Natural killer cell (primary cell): ENCODE results near the gene UNC93A. TPM values are rescaled to one million over a fixed set of nuclear protein-coding genes. Genes with fewer than 3 reads are reported as not detected.
"Not testable (repeated sequence)": the region's sequence is repeated elsewhere in the genome, so short reads cannot be mapped to it uniquely, and the experiment has no call there.

Experiments
- ATAC-seq, 3 donors: fragments of 150-1000 bp in 2 of 3; fragments of 200-7000 bp in 1 of 3; cut with Tn5 transposase; 1 replicate in 1 of 3; 2 replicates in 2 of 3; pipeline ENCODE4 v1.10.0; 2021; ENCODE audit warnings: mild to moderate bottlenecking in 2 of 3, moderate library complexity in 2 of 3
- DNase-seq, 2 donors: peaks; one replicate each; pipeline versions ENCODE4 v3.0.0 to v3.0.0-alpha.2; 2013 to 2021; ENCODE audit warnings: mixed read lengths in 1 of 2
- H3K27ac ChIP-seq: one replicate; pipeline ENCODE4 v1.5.1; 2013; ENCODE audit warnings: mild to moderate bottlenecking, low read length
- H3K27me3 ChIP-seq: one replicate; pipeline ENCODE4 v1.6.1; 2013; ENCODE audit warnings: low read length; ENCODE audit not compliant: control insufficient read depth, insufficient read depth
- H3K36me3 ChIP-seq: one replicate; pipeline ENCODE4 v1.6.1; 2013; ENCODE audit warnings: low read length; ENCODE audit not compliant: control insufficient read depth, insufficient read depth
- H3K4me1 ChIP-seq: one replicate; pipeline ENCODE4 v1.6.1; 2013; ENCODE audit warnings: low read length; ENCODE audit not compliant: control insufficient read depth, insufficient read depth
- H3K4me3 ChIP-seq: one replicate; pipeline ENCODE4 v1.5.1; 2013; ENCODE audit warnings: low read length
- H3K9me3 ChIP-seq: one replicate; pipeline ENCODE4 v1.6.1; 2013; ENCODE audit warnings: low read length; ENCODE audit not compliant: control insufficient read depth, insufficient read depth
- H3K27ac Mint-ChIP-seq, 2 donors: one replicate each; pipeline ENCODE4 v1.8.0; 2022; ENCODE audit warnings: mild to moderate bottlenecking in 2 of 2, mixed read lengths in 2 of 2, moderate library complexity in 1 of 2
- H3K27me3 Mint-ChIP-seq, 2 donors: one replicate each; pipeline ENCODE4 v1.8.0; 2022; ENCODE audit warnings: low read depth in 2 of 2, mixed read lengths in 2 of 2
- H3K36me3 Mint-ChIP-seq: one replicate; pipeline ENCODE4 v1.8.0; 2022; ENCODE audit warnings: mixed read lengths
- H3K4me1 Mint-ChIP-seq, 2 donors: one replicate each; pipeline ENCODE4 v1.8.0; 2022; ENCODE audit warnings: mixed read lengths in 2 of 2
- H3K4me3 Mint-ChIP-seq: one replicate; pipeline ENCODE4 v1.8.0; 2022; ENCODE audit warnings: mild to moderate bottlenecking, moderate library complexity, mixed read lengths
- H3K9me3 Mint-ChIP-seq, 2 donors: one replicate each; pipeline ENCODE4 v1.8.0; 2022; ENCODE audit warnings: mixed read lengths in 2 of 2
- CTCF ChIP-seq: fragments of 200-600 bp; IDR thresholded peaks from one replicate; pipeline ENCODE4 v1.8.0; 2022; ENCODE audit warnings: antibody characterized with exemption
- WGBS: methylation state at CpG from one replicate; pipeline ENCODE4 v1.1.7; 2013; ENCODE audit warnings: missing lambda C conversion rate; ENCODE audit not compliant: insufficient coverage; 5-methylcytosine and 5-hydroxymethylcytosine counted together
- intact Hi-C: fragments of 100-400 bp; cut with micrococcal nuclease; formaldehyde crosslinking; loops from one replicate; pipeline ENCODE4 v1.14.2; 2022
- total RNA-seq, 4 donors: library from RNA; stranded (reverse); fragments of 120-200 nt in 1 of 4; gene quantifications; one replicate each; pipeline versions ENCODE4 v1.2.3 to v1.2.4, GENCODE V29; 2013 to 2022

Gene UNC93A
- total RNA-seq, 3 donors from 2014 or later (not counting 1 experiment from before 2014, with no cell fraction given): not detected

DNA sequence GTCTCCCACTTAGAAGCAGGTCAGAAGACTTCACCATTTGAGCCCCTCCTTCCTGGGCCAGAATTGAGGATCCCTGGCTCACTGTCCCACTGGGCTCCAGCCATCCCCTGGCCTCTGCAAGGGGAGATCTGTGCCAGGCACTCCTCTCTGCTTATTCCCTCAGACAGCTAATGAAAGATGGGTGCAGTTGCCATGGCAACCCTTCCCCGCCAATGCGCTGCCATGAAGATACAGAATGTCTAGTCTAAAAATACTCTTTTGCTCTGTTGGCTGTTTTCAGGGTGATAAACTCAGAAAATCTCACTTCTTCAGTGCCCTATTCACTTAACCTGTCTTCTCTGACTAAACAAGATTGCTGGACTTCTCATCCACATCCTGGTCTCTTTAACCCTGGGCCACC is 20.2 kb downstream of the UNC93A start:
- Mint-ChIP-seq H3K9me3 (no peaks in the 10 kb centered on the region), H3K27ac (no peak overlapping the region), H3K36me3 (no peaks in the 10 kb centered on the region), H3K27me3 (peaks cover 0 to 12% of the 10 kb centered on the region in 2 donors), H3K4me3 (no peak overlapping the region), H3K4me1 (no peaks in the 10 kb centered on the region)
- WGBS: 94% methylated on average over 2 of the region's 2 CpGs
- DNase-seq: no peak
- H3K27me3 ChIP-seq: no peaks in the 10 kb centered on the region
- H3K4me3 ChIP-seq: no peak overlapping the region
- no peaks in the 10 kb centered on the region for H3K36me3 ChIP-seq
- no peaks in the 10 kb centered on the region for H3K9me3 ChIP-seq
- no peak for ATAC-seq
- H3K27ac ChIP-seq: no peak overlapping the region
- intact Hi-C loops: no loop called here
- no peak for TF ChIP-seq CTCF
- H3K4me1 ChIP-seq: no peaks in the 10 kb centered on the region

DNA sequence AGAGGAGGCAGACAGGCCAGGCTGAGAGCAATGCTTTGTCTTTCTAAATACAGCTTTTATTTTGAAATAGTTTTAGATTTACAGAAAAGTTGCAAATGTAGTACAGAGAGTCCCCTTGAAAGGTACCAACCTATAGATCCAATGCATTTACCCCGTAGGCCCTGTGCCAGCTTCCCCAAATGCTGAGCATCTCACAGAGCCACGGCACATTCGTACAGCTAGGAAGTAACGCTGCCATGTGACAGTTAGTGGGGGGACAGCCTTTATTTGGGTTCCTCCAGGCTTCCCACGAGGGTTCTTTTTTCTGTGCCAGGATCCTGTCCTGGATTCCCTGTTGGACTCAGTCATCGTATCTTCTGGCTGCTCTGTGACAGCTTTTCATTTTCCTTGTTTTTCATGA is 20.6 kb downstream of the UNC93A start:
- H3K27ac Mint-ChIP-seq, H3K9me3 ChIP-seq, ATAC-seq, H3K27ac ChIP-seq, H3K4me1 ChIP-seq, H3K36me3 Mint-ChIP-seq, H3K9me3 Mint-ChIP-seq, H3K4me3 Mint-ChIP-seq, H3K27me3 ChIP-seq, DNase-seq, H3K4me1 Mint-ChIP-seq, intact Hi-C loops, H3K4me3 ChIP-seq, H3K36me3 ChIP-seq: not testable (repeated sequence)
- H3K27me3 Mint-ChIP-seq: peaks cover 0 to 13% of the 10 kb centered on the region in 2 donors
- 79% methylated on average over 6 of the region's 6 CpGs for WGBS

DNA sequence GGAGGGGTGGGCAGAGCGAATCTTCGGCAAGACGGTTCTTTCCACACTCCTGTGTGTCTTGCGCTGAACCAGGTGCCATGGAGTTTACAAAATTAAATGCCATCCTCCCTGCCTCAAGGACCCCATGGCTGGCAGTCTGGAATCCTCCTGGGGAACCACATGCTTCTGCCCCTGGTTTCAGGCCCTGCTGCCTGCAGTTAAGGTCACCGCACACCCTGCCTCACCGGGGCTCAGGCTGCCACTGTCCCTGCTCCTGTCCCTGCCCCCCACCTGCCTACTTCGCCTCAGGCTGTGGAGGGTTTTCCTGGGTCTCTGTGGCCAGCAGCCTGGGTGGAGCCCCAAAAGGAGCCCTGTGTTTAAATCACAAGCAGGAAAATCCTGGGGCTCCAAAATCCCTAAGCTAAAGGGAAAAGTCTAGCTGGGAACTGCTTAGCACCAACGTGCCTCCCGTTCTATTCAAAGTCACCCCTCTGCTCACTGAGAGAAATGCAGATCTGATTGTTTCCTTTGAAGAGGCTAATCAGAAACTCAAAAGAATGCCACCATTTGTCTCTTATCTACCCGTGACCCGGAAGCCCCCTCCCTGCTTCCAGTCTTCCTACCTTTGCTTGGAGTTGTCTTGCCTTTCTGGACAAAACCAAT is 23.2 kb downstream of the UNC93A start:
- no peaks in the 10 kb centered on the region for H3K4me1 Mint-ChIP-seq
- H3K27me3 Mint-ChIP-seq: peaks cover 9 to 23% of the 10 kb centered on the region in 2 donors
- H3K9me3 ChIP-seq: no peaks in the 10 kb centered on the region
- intact Hi-C loops: no loop called here
- DNase-seq: no peak
- H3K27ac Mint-ChIP-seq: no peak overlapping the region
- no peaks in the 10 kb centered on the region for H3K9me3 Mint-ChIP-seq
- no peak overlapping the region for H3K4me3 Mint-ChIP-seq
- no peak for TF ChIP-seq CTCF
- H3K27ac ChIP-seq: no peak overlapping the region
- no peak overlapping the region for H3K4me3 ChIP-seq
- H3K27me3 ChIP-seq: no peaks in the 10 kb centered on the region
- ATAC-seq: no peak
- no peaks in the 10 kb centered on the region for H3K36me3 ChIP-seq
- no peaks in the 10 kb centered on the region for H3K4me1 ChIP-seq
- H3K36me3 Mint-ChIP-seq: no peaks in the 10 kb centered on the region
- WGBS: 69% methylated on average over 11 of the region's 11 CpGs

DNA sequence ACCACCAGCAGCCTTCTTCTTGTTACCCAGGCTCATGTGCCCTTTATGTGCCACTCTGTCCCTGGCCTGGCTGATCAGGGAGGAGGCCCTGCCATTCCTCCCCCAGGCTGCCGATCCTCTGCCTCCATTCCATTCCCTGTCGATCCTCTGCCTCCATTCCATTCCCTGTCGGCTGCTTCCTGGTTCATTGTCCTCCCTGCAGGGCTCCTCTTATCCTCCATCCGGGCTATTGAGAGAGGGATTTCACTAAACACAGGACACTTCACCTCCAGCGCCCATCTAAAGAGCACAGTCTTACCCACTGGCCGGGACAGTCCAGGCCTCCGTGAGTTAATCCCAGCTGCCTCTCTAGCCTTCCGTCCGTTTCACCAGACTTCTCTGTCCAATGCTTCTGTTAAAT is 26.1 kb downstream of the UNC93A start:
- Mint-ChIP-seq H3K9me3 (no peaks in the 10 kb centered on the region), H3K36me3 (no peaks in the 10 kb centered on the region), H3K4me1 (no peaks in the 10 kb centered on the region), H3K27me3 (peaks cover 9 to 20% of the 10 kb centered on the region in 2 donors), H3K4me3 (no peak overlapping the region), H3K27ac (no peak overlapping the region)
- no peak for DNase-seq
- no peaks in the 10 kb centered on the region for H3K36me3 ChIP-seq
- no peak overlapping the region for H3K27ac ChIP-seq
- H3K27me3 ChIP-seq: no peaks in the 10 kb centered on the region
- ATAC-seq: no peak
- 88% methylated on average over 9 of the region's 9 CpGs for WGBS
- no peaks in the 10 kb centered on the region for H3K9me3 ChIP-seq
- H3K4me3 ChIP-seq: no peak overlapping the region
- no peaks in the 10 kb centered on the region for H3K4me1 ChIP-seq
- intact Hi-C loops: no loop called here
- no peak for TF ChIP-seq CTCF

GRCh38 chr6:167318354-167318753 is 27.2 kb downstream of the UNC93A start:
- H3K36me3 Mint-ChIP-seq, H3K9me3 Mint-ChIP-seq, H3K4me1 ChIP-seq, H3K27ac ChIP-seq, H3K9me3 ChIP-seq, ATAC-seq, H3K4me1 Mint-ChIP-seq, H3K36me3 ChIP-seq, H3K4me3 Mint-ChIP-seq, intact Hi-C loops, DNase-seq, H3K4me3 ChIP-seq, H3K27me3 ChIP-seq, H3K27ac Mint-ChIP-seq: not testable (repeated sequence)
- 80% methylated on average over 8 of the region's 10 CpGs for WGBS
- H3K27me3 Mint-ChIP-seq: peaks cover 9 to 10% of the 10 kb centered on the region in 2 donors

DNA sequence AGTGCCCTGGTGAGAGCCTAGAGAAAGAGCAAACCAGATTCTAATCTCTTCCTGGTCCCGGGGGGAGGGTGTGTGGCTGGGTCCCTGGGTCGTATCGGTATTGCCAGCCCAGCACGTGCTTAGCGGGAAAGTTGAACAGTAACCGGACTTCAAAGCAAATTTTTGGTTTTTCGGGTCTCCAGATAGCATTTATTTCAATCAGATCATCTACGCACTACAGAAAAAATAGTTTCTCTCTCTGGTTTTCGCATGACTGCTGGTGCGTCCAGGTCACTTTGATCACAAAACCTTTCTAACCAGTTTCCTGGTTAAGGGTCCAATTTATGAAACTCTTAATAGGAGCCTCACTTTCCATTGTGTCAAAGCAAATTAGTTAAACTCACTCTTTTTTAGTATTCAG is 27.7 kb downstream of the UNC93A start:
- ATAC-seq, H3K4me3 ChIP-seq, H3K9me3 Mint-ChIP-seq, H3K27me3 ChIP-seq, H3K4me1 ChIP-seq, H3K4me1 Mint-ChIP-seq, H3K27ac ChIP-seq, H3K4me3 Mint-ChIP-seq, H3K9me3 ChIP-seq, DNase-seq, H3K27ac Mint-ChIP-seq, H3K36me3 ChIP-seq, intact Hi-C loops, H3K36me3 Mint-ChIP-seq: not testable (repeated sequence)
- 51% methylated on average over 9 of the region's 10 CpGs for WGBS
- peaks cover 9 to 10% of the 10 kb centered on the region in 2 donors for H3K27me3 Mint-ChIP-seq
